Activated T-helper 1 cell treated with anti-CD3 and anti-CD28 coated beads, Interleukin-2, amount 50 U/mL, for 16 hours (primary cell): ENCODE data around the gene NCOA6.

Experiments
- DNase-seq, 2 donors: peaks; one replicate each; pipeline ENCODE4 v3.0.0-alpha.2; 2020; ENCODE audit warnings: low read depth in 1 of 2, low spot score in 1 of 2

The NCOA6 gene

DNA sequence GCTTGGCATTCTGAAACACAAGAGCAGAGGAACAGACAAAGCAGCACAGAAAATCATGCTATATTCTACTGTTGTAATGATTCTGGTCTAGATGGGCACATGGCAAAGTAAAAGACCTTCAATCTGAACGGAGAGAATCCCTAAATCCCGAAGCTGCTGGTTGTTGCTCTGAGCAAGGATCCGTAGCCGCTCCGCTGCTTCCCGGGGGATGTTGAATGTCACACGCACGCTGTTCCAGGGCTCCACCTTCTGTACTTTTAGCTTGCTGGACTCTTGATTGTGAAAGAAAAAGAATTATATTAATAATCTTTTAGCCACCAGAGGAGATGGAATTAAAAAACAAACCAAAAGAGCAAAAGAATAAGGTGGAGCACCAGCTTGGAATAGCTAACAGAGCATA is 49.3 kb downstream of the NCOA6 start:
- no peak for DNase-seq

DNA sequence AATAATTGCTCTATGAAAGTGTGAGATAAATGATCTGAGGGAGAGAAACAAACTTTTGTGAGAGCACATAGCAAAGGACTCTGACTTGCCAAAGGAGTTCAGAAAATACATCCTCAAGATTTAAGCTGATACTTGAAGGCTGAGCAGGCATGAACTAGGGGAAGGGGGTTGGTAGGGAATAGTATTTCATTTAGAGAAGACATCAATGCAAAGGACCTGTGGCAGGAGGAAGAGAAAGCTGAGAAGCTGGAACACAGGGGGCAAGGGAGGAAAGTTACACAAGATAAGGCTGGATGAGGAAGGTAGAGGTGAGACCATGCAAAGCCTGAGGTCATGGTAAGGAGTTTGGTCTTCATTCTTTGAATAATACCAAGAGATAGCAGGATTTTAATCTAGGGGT is 50.6 kb downstream of the NCOA6 start:
- DNase-seq, result no peak

DNA sequence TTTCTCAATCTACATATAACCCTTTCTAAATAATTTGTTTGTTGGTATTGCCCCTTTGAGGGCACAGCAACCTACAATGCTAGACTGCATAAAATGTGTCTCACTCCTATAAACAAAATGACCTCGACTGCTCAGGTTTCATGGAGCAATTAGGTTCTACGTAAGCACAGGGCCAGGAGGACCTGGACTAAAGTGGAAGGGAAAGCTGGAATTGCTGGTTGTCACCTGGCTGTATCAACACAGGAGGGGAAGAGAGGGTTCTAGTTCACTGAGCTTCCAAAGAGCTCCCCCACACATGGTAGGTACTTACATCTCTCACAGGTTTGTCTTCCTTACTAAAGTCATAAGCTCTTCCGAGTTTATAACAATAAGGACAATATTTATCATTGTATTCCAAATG is 51.0 kb downstream of the NCOA6 start:
- no peak for DNase-seq

DNA sequence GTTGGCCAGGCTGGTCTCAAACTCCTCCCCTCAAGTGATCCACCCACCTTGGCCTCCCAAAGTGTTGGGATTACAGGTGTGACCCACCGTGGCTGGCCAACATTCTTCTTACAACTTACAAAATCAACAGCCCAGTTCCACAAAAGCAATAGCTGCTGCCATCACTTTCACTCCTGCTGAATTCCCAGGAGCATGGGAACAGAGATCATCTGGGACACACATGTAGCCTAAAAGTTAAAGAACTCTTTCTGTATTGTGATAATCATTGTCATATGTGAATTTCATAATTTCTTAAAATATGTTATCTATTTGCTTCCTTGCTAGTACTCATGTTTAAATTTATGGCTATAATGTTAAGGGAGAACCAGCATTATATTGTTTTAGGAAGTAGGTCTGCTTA is 51.7 kb downstream of the NCOA6 start:
- DNase-seq, result no peak

DNA sequence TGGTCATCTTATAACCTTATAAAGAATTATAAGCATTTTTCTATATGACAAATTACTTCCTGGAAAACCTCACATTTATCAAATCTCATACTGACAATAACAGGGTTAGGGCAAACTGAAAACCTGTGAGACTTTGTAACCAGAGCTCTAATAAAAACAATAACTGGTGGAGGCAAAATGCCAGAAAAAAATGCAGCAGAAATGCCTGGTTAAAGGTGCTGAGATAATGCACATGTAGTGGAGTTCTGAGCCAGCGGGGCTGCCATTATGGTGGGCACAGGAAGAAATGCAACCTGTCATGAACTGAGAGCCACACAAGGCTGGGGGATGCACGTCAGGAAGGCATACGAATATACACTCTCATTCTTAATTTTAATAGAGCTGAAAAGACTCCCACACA is 53.0 kb downstream of the NCOA6 start:
- DNase-seq, result no peak

DNA sequence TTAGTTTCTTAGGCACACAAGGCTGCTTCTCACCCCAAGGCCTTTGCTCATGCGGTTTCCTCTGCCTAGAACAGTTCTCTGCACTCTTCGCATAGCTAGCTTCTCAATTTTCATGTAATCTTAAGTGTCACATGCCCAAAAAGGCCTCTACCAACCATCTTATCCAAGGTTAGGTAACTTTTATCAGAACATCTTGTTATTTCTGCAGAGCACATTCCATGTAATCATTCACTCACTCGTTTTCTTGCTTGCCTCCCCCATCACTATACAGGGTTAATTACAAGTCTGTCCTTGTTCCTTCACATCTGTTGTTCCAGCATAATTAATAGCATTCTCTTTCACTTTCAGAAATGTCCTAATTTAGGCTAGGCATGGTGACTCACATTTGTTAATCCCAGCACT is 53.8 kb downstream of the NCOA6 start:
- DNase-seq, result no peak

DNA sequence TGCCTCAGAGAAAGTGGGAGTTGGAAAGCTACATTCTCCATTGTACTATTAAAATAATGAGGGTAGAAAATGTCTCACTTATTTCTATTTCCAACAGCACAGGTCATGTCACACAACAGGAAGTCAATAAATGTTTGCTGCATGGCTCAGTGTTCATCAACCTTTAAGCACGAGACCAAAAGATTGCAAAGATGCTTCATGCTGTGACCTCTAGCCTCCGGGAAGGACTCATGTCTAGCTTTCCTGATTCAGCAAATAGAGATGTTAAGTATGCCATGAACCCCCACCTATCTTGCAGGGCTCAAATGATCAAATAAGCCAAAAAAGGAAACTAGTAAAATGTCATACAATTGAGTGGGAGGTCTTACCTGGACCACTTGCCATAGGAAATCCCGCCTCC is 57.4 kb downstream of the NCOA6 start:
- DNase-seq, result no peak

DNA sequence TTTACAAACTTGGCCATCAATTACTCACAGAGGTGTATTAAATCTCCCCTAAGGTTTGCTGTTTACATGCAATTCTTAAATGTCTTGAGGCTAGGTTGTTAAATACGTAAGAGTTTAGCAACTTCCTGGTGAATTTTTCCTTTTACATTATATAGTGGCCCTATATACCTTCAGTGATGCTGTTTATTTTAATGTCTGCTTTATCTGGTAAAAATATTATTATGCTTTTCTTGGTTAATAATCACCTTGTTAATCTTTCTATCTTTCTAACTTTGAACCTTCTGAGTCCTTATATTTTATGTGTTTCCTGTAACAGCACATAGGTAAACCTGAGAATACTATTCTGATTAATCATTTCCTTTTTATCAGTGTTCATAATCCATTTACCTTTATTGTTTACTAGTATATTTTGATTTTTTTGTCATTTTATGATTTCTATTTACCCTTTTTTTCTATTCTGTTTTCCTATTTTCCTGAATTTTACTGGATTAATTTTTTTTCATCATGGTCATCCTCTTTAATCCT is 63.4 kb downstream of the NCOA6 start:
- DNase-seq, result no peak

DNA sequence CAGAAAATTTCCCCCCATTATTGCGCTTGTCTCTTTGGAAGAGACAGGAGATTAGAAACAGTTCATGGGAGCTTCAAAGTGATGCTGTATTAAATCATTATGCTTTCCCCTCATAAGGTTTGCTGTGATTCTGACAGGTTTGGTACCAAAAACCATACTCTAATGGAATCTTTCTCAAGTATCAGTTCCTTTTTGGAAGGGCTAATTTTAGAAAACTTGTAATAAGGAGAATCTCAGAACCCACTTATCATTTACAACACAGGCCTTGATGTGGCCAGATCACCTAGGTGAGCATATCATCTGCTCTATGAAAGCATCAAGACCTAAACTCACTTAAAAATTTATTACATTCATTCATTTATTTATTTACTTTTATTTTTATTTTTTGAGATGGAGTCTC is 70.1 kb downstream of the NCOA6 start:
- DNase-seq, result no peak

DNA sequence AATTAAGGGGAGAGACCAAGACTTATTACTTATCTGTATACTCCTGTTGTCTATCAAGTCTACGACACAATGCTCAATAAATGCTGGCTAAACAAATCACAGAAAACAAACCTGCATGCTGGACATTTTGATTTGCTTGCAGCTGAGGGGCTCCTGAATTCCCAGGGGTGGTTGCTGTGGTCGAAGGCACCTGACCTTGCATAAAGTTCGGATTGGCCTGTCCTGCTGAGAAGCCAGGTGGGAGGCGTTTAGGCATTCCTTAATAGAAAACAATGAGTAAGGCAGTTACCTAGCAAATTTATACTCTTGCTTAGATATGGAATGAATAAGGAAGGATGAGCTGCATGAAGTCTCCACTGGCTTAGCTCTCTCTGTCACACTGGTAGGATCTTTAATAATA is 70.8 kb downstream of the NCOA6 start:
- DNase-seq, result no peak

DNA sequence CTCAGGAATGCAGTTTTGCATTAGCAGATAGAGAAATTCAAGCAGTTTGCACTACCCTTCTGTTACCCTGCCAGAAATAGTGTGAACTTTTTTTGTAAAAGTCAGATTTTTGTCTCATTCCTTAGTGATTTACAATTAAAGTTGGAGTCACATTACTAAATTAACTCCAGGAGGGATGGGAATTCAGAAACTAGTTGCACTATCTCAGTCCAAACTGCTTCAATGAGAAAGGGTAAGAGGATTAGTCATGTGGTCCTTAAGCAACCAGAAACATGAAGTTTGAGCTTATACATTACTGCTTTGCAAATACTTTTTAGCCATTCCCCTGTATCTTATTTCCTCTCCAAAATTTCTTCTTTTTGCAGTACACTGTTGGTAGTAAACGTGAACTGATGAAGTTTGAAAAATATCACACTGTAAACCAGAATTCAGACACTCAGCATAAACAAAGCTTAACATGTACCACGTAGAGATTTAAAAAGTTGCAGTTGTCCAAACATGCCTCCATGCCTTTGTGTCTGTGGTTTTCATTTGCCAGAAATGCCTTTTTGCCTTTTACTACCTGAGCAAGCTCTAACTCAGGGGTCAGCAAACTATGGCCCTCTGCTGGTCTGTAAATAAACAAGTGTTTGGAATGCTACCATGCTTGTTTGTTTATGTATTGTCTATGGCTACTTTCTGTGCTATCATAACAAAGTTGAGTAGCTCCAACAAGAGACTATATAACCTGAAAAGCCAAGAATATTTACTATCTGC is 71.6 kb downstream of the NCOA6 start:
- no peak for DNase-seq

DNA sequence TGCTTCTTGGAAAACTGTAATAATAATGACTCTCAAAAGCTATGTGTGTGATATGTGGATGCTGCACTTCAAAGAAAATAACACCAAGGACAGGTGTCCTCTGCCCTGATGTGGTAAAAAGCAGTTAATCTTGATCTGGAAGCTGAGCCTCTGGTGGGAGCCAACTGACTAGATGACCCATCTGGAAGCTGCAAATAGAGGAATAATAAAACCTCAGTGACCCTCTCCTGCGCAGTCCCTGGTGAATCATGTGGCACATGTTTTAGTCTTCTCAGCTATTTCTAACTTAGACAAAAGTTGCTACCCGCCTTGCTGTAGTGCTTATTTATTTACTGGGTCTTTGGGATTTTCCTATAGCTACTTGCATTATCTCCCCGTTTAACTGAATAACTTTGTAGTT is 74.0 kb downstream of the NCOA6 start:
- no peak for DNase-seq

DNA sequence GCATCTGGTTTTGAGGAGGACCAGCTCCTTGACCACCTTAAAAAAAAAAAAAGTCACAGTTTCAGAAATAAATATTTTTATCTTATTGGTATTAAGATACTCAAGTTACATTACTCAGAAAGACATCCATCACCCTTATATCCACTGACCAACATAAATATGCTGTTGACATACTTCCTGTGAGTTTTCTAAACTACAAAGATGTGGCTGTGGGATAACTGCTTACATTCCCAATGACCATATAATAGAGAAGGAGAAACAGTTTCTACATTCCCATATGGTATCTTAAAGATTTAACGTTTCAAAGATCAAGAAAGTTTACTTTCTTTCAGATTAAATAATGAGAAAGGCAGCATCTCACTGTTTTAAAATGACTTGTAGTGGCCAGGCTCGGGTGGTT is 75.0 kb downstream of the NCOA6 start:
- no peak for DNase-seq

DNA sequence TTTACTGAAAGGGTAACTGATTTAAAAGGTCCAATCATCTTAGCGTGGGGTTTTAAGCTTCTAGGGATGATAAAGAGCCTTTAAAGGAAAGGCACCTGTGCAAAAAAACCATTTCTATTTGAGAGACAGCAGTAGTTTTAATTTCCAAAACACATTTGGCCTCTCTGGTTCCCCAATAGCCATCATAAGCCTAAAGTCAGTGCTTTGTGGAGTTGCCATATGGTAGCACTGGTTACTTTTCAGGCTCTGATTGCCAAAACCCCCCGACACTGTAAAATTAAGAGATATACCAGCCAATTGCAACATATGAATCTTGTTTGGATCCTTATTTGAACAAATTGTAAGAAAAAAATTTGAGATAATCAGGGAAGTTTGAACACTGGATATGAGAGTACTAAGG is 76.7 kb downstream of the NCOA6 start:
- DNase-seq, result no peak

DNA sequence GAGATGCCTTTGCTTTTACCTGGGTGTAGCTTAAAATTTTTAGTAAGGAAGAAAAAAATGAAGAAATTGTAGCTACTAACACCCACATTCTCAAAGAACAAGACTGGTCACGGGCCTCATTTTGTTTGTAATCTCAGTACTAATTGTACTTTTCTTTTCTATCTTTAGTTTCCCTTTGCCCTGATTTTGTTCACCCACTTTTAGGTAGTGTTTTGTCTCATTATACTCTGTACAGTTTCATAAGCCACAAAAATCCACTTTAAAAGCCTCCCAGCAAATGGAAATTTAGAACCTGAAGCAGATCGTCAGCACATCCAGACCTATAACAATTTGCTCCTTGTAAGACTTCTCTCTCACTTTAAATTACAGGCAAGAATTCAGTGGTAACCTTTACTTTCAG is 78.0 kb downstream of the NCOA6 start:
- no peak for DNase-seq

DNA sequence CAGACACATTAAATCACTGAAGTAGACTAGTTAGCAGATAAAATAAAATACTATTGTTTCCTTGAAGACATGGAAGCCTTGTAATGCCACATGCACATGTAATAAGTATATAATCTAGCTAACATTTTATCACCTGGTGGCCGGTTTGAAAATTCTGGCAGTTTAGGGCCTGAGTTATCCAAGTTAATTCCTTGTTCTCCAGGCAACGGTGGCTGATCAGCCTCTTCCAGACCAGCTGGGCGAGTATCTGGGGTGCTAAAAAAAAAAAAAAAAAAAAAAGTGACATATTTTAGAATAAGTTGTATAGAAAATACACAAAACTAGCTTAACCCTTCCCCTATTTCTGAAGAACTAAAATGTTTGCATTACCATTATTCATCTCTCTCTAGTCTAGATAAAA is 78.8 kb downstream of the NCOA6 start:
- DNase-seq, result no peak

DNA sequence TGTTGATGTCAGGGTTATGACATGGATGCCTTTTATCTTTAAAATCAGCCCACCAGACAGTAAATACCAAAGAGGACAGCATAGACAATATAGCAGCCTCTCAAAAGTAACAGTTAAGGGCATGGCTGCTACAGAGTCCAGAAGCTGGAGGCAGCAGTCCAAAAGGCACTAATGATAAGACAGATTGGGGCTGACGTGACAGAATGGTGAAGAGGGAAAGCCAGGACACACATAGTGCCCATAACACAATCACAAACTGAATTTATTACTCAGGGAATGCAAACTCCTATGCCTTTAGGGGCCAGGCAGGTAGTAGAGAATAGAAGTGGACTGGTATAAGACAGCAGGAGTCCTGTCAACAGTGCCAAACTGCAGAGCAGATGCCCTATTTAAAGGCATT is 80.6 kb downstream of the NCOA6 start:
- DNase-seq, result no peak

DNA sequence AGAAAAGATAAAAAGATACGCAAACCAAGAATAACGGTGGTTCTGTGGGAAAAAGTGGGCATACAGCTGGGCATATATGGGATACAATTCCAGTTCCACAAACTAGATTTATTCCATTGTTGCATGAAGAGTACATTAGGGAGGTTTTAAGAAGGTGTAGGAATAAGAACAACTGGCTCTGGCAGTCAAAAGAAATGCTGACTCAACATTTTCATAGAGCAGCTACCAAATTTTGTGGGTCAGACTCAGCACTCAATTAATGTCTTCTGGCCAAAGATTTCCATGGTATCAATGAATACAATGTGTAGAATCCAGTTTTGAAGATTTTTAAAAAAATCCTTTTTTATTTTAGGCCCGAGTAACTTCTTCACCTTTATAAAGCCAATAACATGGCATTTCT is 81.1 kb downstream of the NCOA6 start:
- no peak for DNase-seq

DNA sequence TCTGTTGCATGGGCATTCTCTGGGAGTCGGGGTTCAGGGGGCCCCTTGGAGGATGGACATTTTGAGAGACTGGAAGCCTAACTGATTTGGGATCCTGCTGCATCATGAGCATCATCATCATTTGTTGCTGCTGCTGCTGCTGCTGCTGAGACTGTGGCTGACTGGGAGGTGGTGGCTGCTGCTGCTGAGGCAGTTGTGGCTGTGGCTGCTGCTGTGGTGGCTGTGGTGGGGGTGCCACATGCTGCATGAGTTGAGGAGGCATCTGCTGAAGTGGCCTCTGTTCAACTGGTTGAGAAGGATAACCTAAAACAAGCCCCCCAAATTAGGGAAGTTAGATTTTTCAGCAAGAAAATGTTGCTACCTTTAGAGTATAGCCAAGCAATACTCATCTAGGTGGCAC is 82.4 kb downstream of the NCOA6 start:
- DNase-seq, result no peak

DNA sequence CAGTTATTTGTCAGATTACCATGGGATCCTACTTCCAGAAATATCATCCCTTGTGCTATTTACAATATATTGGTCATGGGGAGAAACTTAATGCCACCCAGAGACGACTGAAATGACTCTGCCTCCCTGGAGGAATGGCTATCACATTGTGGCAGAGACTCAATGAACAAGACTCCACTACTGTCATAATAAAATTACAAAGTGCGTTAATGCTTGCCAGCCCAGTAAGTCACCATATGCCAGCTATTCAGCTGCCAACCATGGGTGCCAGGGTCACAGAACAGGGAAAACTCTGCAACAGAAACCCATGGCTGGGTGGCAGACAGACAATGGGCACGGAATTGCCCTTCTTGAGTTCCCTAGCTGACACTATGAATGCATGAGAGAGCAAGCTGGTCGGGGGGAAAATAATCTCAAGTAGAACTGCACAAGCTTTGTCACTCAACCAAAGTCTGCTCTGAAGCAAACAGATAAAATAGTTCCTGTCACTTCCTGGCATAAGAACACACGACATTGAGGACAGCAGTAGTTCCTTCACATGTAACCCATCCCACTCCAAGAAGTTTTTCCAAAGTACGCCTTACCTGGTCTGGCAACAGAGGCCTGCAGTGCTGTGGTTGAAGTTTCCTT is 89.2 kb downstream of the NCOA6 start:
- DNase-seq, result no peak

DNA sequence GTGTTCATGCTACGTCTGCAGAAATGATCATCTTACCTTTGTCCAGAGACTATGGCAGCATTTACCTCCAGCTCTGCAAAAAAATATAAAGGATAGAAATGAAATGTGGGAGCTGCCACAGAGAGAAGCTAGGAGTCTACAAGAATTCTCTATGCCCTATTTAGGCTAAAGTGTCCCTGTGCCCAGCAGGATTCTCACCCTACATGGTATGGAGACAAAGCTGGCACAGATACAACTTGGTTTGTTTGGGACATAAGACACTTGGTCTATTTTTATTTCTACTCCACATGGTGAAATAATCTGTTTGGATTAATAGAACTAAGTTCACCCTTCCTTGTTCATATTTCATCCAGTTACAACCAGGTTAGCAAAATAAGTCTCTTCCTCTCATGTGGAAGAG is 92.9 kb downstream of the NCOA6 start:
- no peak for DNase-seq

DNA sequence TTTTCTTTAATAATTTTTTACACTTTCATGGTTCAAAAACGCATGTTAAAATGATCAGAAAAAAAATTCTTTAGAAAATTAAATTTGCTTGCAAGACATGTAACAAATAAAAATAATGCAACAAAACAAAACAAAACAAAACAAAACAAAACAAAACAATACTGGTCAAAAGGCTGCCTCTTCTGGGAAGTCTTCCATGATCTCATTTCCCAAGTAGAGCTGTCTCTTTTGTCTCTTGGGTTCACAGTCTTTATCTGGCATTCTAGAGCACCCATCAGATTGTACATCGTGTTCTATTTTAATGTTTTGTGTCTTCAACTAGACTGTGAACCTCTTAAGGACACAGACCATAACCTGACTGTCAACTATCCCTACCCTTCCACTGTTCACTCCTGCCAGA is 96.0 kb downstream of the NCOA6 start:
- DNase-seq, result no peak

DNA sequence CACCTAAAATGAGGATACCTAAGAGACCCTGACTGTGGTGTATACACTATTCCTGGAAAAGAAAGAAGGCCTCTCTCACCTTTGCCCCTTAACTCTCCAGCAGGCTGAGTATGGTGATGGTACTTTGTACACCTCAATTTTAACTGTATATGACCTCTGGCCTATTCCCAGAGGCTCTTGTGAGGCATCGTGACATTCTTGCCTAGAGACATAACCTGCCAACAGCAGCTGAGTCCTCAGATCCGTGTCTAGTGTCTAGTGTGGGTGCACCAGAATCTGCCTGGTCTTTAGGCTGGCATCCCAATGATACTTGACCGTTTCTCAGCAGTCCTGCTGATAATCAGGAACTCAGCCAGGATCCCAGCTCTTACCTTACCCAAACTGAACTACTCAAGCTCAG is 101.3 kb downstream of the NCOA6 start:
- no peak for DNase-seq
